H1 (cell line): ENCODE data around the gene INPPL1. TPM values are rescaled to one million over a fixed set of nuclear protein-coding genes. Genes with fewer than 3 reads are reported as not detected.

Experiments used
- CHD7 ChIP-seq: fragments of 300-600 bp; sonication (generic); IDR thresholded peaks from 2 replicates; pipeline ENCODE4 v1.7.1; 2012; ENCODE audit warnings: low read length, moderate library complexity, mild to moderate bottlenecking, inconsistent platforms; ENCODE audit not compliant: insufficient replicate concordance
- CTCF ChIP-seq, 3 experiments: IDR thresholded peaks; 1 replicate in 2 of 3; 2 replicates in 1 of 3; pipeline versions ENCODE4 v1.5.1 to v1.6.1; 2011; ENCODE audit warnings: low read length in 3 of 3, mild to moderate bottlenecking in 3 of 3, inconsistent platforms in 2 of 3, low read depth in 1 of 3, moderate library complexity in 1 of 3; ENCODE audit not compliant: insufficient read depth in 1 of 3; ENCODE audit errors: control extremely low read depth in 1 of 3
- EZH2 ChIP-seq: fragments of 200-600 bp; sonication (generic); IDR thresholded peaks from 2 replicates; pipeline ENCODE4 v1.7.1; 2012; ENCODE audit warnings: low read depth, mild to moderate bottlenecking, moderate library complexity, low read length, inconsistent platforms; ENCODE audit not compliant: severe bottlenecking
- KDM1A ChIP-seq: fragments of 200-600, 300-600 bp; sonication (generic); IDR thresholded peaks from 2 replicates; pipeline ENCODE4 v1.7.1; 2016; ENCODE audit warnings: mild to moderate bottlenecking, low read length, borderline replicate concordance
- PHF8 ChIP-seq: fragments of 200-600 bp; sonication (generic); conservative IDR thresholded peaks from 2 replicates; pipeline ENCODE4 v1.7.1; 2012; ENCODE audit warnings: low read depth, mild to moderate bottlenecking, inconsistent platforms, low read length, moderate library complexity
- RFX5 ChIP-seq: IDR thresholded peaks from 2 replicates; pipeline ENCODE4 v1.6.1; 2011; ENCODE audit warnings: low read depth, low read length, improper control_type of control experiment, borderline replicate concordance
- SIRT6 ChIP-seq: IDR thresholded peaks from one replicate; pipeline ENCODE4 v1.7.1; 2012; ENCODE audit warnings: low read length, inconsistent platforms
- TCF12 ChIP-seq: IDR thresholded peaks from 2 replicates; pipeline ENCODE4 v1.6.1; 2011; ENCODE audit warnings: low read depth, mild to moderate bottlenecking, low read length
- TEAD4 ChIP-seq: IDR thresholded peaks from 2 replicates; pipeline ENCODE4 v1.6.1; 2012; ENCODE audit warnings: low read depth, low read length, inconsistent platforms, mixed read lengths
- polyA plus RNA-seq, 7 experiments: library from polyadenylated mRNA; depleted of rRNA in 3 of 7; stranded (reverse) in 5 of 7; unstranded in 2 of 7; fragments of >200 nt in 5 of 7; fragments of 200-250 nt in 2 of 7; gene quantifications; 1 replicate in 5 of 7; 2 replicates in 1 of 7; 4 replicates in 1 of 7; pipeline versions ENCODE4 v1.2.1 to v1.2.3, GENCODE V29; 2011 to 2013; ENCODE audit warnings: missing spikeins in 2 of 7, mixed read lengths in 2 of 7
- total RNA-seq: library from RNA; stranded (reverse); fragmentation: NEBNext Ultra II Directional; extraction: Animal tissue kit (Norgen Biotek cat#: 25700); gene quantifications from 2 replicates; pipeline ENCODE4 v1.2.1, GENCODE V29; 2021

Gene INPPL1
- total and polyA plus RNA-seq, 2 of the 8 experiments (the other 6 are each of a cell fraction or from before 2014, with no cell fraction given): 54.5 to 79.5 TPM

GRCh38 chr11:72245263-72245816 lies 20.8 kb downstream of the INPPL1 start (continued):
- no peak for TF ChIP-seq CHD7
- no peak for TF ChIP-seq KDM1A
- no peak for TF ChIP-seq CTCF (IDR thresholded peaks at IDR 0.05; ENCODE audit: control extremely low read depth in 1 of 3, insufficient read depth in 1 of 3, low read depth in 1 of 3, low read length in 3 of 3)
- TF ChIP-seq TEAD4: no peak
- no peak for TF ChIP-seq SIRT6
- TF ChIP-seq RFX5: no peak
- TF ChIP-seq PHF8: no peak
- peak; percentile 67 for TF ChIP-seq EZH2
- no peak for TF ChIP-seq TCF12
